ENCODE results near the gene MAGEH1.

Gene MAGEH1

DNA sequence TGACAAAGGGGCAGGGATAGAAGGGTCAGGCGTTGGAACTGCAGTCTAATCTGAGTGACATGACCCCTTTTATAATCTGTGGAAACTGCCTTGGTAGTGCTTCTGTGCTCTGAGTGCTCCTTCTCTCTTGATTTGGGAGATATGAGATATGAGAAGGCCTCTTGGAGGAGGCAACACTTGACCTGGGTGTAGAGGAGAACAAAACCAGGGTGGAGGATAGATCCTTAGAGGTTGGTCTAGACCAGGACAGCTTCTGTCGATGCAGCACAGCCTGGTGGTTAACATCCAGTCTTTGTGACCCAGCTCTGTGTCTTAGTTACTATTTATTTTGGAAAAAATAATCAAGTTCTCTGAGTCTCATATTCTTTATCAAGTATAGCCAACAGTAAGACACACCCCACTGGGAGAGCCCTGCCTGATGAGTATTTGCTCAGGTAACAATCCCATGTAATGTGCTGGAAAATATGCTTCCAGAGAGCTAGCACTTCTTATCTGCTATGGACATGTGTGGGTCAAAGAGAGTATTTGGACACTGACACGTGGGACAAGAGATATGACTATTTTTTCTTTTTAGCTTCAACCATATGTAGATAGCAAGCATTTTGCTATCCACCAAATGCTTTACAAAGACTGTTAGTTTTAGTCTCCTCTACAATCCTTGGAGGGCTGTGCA is 28.6 kb downstream of the MAGEH1 start:
- H3K4me3 Mint-ChIP-seq = no peak overlapping the region
- H3K9me3 Mint-ChIP-seq = no peaks in the 10 kb centered on the region
- ATAC-seq (replicated peaks) (no peak), DNase-seq (no peak)
- no peaks in the 10 kb centered on the region for H3K36me3 Mint-ChIP-seq (ENCODE audit: insufficient read depth)
- H3K27me3 Mint-ChIP-seq = no peaks in the 10 kb centered on the region
- H3K4me1 Mint-ChIP-seq (ENCODE audit: low read depth in 2 of 2) = no peaks in the 10 kb centered on the region
- H3K27ac Mint-ChIP-seq = no peak overlapping the region

GRCh38 chrX:55484948-55485347 is 33.0 kb downstream of the MAGEH1 start:
- no peaks in the 10 kb centered on the region for H3K27me3 Mint-ChIP-seq
- no peak overlapping the region for H3K4me3 Mint-ChIP-seq
- no peak for DNase-seq
- ATAC-seq (replicated peaks) = no peak
- peaks cover 2% of the 10 kb centered on the region for H3K36me3 Mint-ChIP-seq (ENCODE audit: insufficient read depth)
- peaks cover 2 to 6% of the 10 kb centered on the region in 2 donors for H3K4me1 Mint-ChIP-seq (ENCODE audit: low read depth in 2 of 2)
- H3K27ac Mint-ChIP-seq = no peak overlapping the region
- no peaks in the 10 kb centered on the region for H3K9me3 Mint-ChIP-seq

DNA sequence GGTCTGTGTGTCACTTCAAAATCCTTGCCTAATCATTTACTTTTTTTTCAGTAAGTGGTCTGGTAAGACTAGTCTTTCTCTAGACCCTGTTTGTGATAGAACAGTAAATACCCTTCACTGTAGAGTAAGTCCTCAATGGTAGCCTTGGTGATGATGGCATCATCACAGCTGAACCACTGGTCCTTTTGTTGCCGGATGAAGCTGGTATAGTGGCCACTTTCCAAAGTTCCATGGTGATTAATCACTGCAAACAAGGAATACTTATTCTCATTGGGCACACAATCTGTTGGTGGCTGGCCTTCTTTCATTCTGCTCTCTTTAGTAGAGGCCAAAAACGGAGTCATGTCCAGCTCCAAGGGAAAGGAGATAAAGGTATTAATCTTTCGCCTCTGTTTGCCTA is 34.8 kb downstream of the MAGEH1 start:
- Mint-ChIP-seq H3K4me3 (no peak overlapping the region), H3K27me3 (no peaks in the 10 kb centered on the region), H3K4me1 (ENCODE audit: low read depth in 2 of 2) (peaks cover 3 to 6% of the 10 kb centered on the region in 2 donors), H3K27ac (no peak overlapping the region), H3K36me3 (ENCODE audit: insufficient read depth) (peaks cover 3% of the 10 kb centered on the region), H3K9me3 (no peaks in the 10 kb centered on the region)
- DNase-seq (no peak), ATAC-seq (replicated peaks) (no peak)

GRCh38 chrX:55487143-55487542 is 35.2 kb downstream of the MAGEH1 start:
- DNase-seq (no peak), ATAC-seq (replicated peaks) (no peak)
- no peaks in the 10 kb centered on the region for H3K27me3 Mint-ChIP-seq
- no peak overlapping the region for H3K4me3 Mint-ChIP-seq
- no peak overlapping the region for H3K27ac Mint-ChIP-seq
- peaks cover 3% of the 10 kb centered on the region for H3K36me3 Mint-ChIP-seq (ENCODE audit: insufficient read depth)
- H3K4me1 Mint-ChIP-seq (ENCODE audit: low read depth in 2 of 2) = peaks cover 3 to 6% of the 10 kb centered on the region in 2 donors
- H3K9me3 Mint-ChIP-seq = no peaks in the 10 kb centered on the region

DNA sequence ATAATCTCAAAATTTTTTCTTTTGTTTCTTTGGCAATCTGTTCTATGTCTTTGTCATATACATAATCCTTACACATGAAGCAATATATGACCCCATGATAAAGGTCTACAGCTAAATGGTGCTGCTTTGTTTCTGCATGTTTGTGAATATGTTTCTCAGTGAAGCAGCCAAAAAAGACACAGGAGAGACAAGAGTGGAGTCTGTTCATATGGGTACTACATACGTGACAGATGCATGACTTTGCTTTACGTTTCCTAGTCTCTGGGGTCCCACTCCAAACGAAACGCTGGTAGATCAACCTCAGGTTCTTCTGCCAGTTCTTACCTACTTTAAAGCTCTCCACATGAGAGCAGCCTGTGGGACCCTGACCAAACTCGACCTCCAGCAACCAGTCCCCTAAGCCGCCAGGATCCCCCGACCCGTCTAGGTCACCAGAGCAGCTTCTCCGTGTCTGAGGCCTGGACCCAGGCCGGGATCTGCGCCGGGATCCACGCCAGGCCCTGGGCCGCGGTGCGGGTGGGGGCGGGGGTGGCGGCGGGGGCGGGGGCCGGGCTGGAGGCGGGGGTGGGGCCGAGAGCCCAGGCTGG is 36.2 kb downstream of the MAGEH1 start:
- Mint-ChIP-seq H3K4me1 (ENCODE audit: low read depth in 2 of 2) (peaks cover 3 to 6% of the 10 kb centered on the region in 2 donors), H3K27me3 (no peaks in the 10 kb centered on the region), H3K27ac (peak overlapping the region; percentile 90 to 97), H3K9me3 (no peaks in the 10 kb centered on the region), H3K36me3 (ENCODE audit: insufficient read depth) (peaks cover 3% of the 10 kb centered on the region), H3K4me3 (peak overlapping the region; percentile 91 to 92)
- ATAC-seq (replicated peaks) (no peak), DNase-seq (no peak)

- H3K27ac Mint-ChIP-seq = peak overlapping the region; percentile 90 to 97
- H3K27me3 Mint-ChIP-seq = no peaks in the 10 kb centered on the region
- peaks cover 3% of the 10 kb centered on the region for H3K36me3 Mint-ChIP-seq (ENCODE audit: insufficient read depth)
- H3K4me3 Mint-ChIP-seq = peak overlapping the region; percentile 91 to 92
- no peaks in the 10 kb centered on the region for H3K9me3 Mint-ChIP-seq
- H3K4me1 Mint-ChIP-seq (ENCODE audit: low read depth in 2 of 2) = peaks cover 3 to 6% of the 10 kb centered on the region in 2 donors
- DNase-seq (peak; percentile 49 to 62 (median 55)), ATAC-seq (replicated peaks) (peak; percentile 78)
Observed at GRCh38 chrX:55488593-55489313, 36.8 kb downstream of the MAGEH1 start.

DNA sequence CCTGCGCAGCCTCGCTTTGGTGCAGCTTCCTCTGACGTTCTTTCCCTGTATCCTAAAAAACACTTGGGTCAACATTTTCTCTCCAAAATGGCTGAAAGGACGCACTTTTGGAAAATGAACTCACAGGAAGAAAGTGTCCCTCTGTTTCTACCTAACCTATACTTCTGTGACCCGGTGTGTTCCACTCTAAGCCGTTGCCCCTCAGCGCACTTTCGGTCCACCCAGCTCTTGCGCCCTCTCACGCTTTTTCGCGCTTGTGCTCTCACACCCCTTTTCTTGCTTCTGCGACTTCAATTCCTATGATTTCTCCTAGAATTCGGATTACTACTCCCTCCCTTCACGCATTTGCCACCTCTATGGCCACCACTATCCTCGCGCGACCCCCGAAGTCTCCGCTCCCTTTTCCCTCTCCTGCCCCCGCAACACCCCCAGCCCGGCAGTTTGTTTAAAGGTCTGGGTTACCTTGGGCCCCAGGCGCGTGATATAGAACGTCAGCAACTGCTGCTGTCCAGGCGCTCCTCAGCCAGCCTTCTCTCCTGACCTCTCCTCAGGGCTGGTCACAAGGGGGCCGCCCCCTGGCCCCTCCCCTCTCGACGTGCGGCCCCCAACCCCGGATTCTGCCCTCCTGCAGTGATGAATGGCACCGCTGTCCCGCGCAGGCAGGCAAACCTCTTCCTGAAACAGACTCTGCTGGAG is 37.5 kb downstream of the MAGEH1 start, which contains the start of gene USP51:
Gene USP51 (minus strand): TSS at position 535 of the 696 bp plus-strand sequence. CDS start 909 bp downstream, outside the sequence.
- ATAC-seq (replicated peaks) (peak; percentile 53), DNase-seq (peak in 2 of 3 experiments; percentile 1 to 15)
- Mint-ChIP-seq H3K4me1 (ENCODE audit: low read depth in 2 of 2) (peaks cover 3 to 6% of the 10 kb centered on the region in 2 donors), H3K9me3 (no peaks in the 10 kb centered on the region), H3K4me3 (peak within 1 kb of the TSS; percentile 91 to 92), H3K27me3 (no peaks in the 10 kb centered on the region), H3K27ac (peak within 1 kb of the TSS; percentile 90 to 97), H3K36me3 (ENCODE audit: insufficient read depth) (peaks cover 3% of the 10 kb centered on the region)

- H3K36me3 Mint-ChIP-seq (ENCODE audit: insufficient read depth) = peaks cover 3% of the 10 kb centered on the region
- H3K4me3 Mint-ChIP-seq = peak overlapping the region; percentile 91 to 92
- H3K27me3 Mint-ChIP-seq = no peaks in the 10 kb centered on the region
- ATAC-seq (replicated peaks) (no peak), DNase-seq (no peak)
- peak overlapping the region; percentile 90 to 97 for H3K27ac Mint-ChIP-seq
- H3K4me1 Mint-ChIP-seq (ENCODE audit: low read depth in 2 of 2) = peaks cover 3 to 6% of the 10 kb centered on the region in 2 donors
- H3K9me3 Mint-ChIP-seq = no peaks in the 10 kb centered on the region
Observed at GRCh38 chrX:55490121-55490520, 38.2 kb downstream of the MAGEH1 start.

GRCh38 chrX:55490974-55491373 is 39.0 kb downstream of the MAGEH1 start:
- Mint-ChIP-seq H3K27me3 (no peaks in the 10 kb centered on the region), H3K4me1 (ENCODE audit: low read depth in 2 of 2) (peaks cover 3 to 6% of the 10 kb centered on the region in 2 donors), H3K4me3 (no peak overlapping the region), H3K27ac (no peak overlapping the region), H3K36me3 (ENCODE audit: insufficient read depth) (peaks cover 3% of the 10 kb centered on the region), H3K9me3 (no peaks in the 10 kb centered on the region)
- DNase-seq (no peak), ATAC-seq (replicated peaks) (no peak)
